Sigmoid colon (tissue), 4 donors: ENCODE results near the gene ZCCHC14.

Experiments
- EP300 ChIP-seq, 4 donors: sonication (generic); formaldehyde crosslinking; IDR thresholded peaks; one replicate each; pipeline ENCODE4 v1.6.1; 2017; ENCODE audit warnings: antibody characterized with exemption in 4 of 4
- POLR2A ChIP-seq, 2 donors: fragments of 450-650 bp; IDR thresholded peaks; one replicate each; pipeline ENCODE4 v1.6.1; 2016; ENCODE audit warnings: antibody characterized with exemption in 2 of 2, mild to moderate bottlenecking in 2 of 2, moderate library complexity in 2 of 2
- POLR2AphosphoS5 ChIP-seq, 4 donors: sonication (generic); formaldehyde crosslinking; IDR thresholded peaks; one replicate each; pipeline ENCODE4 v1.6.1; 2017; ENCODE audit warnings: antibody characterized with exemption in 4 of 4
- TF ChIP-seq, protein P1 (sequence below), 4 experiments: fragments of 450-650 bp in 3 of 4; fragments of 200-600 bp in 1 of 4; IDR thresholded peaks; one replicate each; pipeline ENCODE4 v1.5.1; 2016 to 2019; ENCODE audit warnings: antibody characterized with exemption in 4 of 4, mild to moderate bottlenecking in 3 of 4, moderate library complexity in 2 of 4

DNA sequence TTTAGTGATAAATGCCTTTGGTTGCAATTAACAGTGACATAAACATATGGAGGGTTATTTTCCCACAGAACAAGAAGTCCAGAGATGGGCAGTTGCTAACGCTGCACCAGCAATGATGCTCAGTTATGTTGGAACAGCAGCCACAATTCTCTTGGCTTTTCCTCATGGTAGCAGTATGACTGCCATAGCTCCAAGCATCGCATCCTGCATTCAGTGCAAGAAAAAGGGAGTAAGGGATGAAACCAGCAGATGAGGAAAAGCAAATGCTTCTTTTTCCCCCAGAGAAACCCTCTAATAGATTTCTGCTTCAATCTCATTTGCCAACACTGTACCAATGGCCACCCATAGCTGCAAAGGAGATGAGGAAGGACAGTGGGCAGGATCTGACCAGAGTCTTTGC is 13.0 kb upstream of the ZCCHC14 start:
- TF ChIP-seq, protein P1, sequence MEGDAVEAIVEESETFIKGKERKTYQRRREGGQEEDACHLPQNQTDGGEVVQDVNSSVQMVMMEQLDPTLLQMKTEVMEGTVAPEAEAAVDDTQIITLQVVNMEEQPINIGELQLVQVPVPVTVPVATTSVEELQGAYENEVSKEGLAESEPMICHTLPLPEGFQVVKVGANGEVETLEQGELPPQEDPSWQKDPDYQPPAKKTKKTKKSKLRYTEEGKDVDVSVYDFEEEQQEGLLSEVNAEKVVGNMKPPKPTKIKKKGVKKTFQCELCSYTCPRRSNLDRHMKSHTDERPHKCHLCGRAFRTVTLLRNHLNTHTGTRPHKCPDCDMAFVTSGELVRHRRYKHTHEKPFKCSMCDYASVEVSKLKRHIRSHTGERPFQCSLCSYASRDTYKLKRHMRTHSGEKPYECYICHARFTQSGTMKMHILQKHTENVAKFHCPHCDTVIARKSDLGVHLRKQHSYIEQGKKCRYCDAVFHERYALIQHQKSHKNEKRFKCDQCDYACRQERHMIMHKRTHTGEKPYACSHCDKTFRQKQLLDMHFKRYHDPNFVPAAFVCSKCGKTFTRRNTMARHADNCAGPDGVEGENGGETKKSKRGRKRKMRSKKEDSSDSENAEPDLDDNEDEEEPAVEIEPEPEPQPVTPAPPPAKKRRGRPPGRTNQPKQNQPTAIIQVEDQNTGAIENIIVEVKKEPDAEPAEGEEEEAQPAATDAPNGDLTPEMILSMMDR (IDR thresholded peaks at IDR 0.05) = no peak
- TF ChIP-seq EP300 (IDR thresholded peaks at IDR 0.05) = no peak
- no peak for TF ChIP-seq POLR2AphosphoS5 (IDR thresholded peaks at IDR 0.05)
- no peak for TF ChIP-seq POLR2A (IDR thresholded peaks at IDR 0.05)
